ENCODE results near the gene HMX1.

HMX1 gene

GRCh38 chr4:8856835-8857621, 14.6 kb downstream of the HMX1 start:
- DNase-seq (ENCODE audit: low read depth in 2 of 2): no peak

DNA sequence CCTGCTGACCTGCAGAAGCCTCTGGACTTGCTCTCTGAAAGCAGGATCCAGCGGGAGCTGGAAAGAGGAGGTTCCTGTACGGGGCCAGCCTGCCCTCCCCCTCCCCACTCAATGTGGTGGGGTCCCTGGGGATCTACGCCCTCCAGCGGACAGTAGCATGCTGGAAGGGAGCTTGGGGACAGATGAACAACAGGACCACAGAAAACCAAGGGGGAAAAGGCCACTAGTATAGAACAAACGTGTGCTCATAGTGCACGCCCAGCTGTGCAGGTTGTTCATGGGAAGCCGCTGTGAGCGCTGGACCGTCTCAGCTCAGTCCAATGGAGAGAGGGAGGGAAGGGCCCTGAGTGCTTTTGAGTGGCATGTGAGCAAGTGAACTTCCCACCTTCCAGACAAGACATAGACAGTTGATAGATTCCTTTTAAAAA, 15.8 kb downstream of the HMX1 start:
- DNase-seq (ENCODE audit: low read depth in 2 of 2): no peak

DNA sequence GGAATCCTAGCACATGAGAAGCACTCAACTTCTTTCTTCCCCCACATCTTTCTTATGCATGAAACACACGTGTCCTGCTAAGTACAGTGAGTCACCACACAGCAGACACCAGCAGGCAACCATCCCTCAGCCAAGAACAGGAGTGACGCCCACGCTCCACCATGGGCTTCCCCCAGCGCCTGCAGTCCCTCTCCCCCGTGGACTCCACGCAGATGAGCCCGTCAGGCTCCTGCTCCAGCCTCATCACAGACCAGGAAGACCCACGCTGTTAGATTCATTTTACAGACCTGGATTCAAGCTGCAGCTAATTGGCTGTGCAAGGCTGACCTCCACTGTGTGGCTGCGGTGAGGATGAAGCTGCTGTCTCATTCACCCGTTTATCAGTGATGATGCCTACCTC, 16.7 kb downstream of the HMX1 start:
- no peak for DNase-seq (ENCODE audit: low read depth in 2 of 2)

DNA sequence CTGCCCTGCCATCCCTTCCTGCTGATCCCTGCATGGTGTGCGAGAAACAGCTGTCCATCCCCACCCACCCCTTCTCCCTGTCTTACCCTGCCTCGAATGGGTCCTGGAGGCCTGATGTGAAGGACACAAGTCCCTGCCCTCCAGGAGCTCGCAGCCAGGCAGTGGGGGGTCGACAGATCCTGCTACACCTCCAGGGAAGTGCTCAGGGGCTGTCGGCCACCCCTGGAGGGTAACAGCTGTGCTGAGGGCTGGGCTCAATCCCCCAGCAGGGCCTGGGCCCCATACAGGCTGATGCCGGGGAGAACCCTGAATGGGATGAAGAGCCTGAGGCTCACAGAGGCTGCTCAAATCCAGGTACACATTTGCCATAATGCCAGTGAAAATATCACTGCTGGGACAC, 17.6 kb downstream of the HMX1 start:
- no peak for DNase-seq (ENCODE audit: low read depth in 2 of 2)

GRCh38 chr4:8853249-8853648, 18.4 kb downstream of the HMX1 start:
- no peak for DNase-seq (ENCODE audit: low read depth in 2 of 2)

GRCh38 chr4:8852118-8852704, 19.4 kb downstream of the HMX1 start:
- no peak for DNase-seq (ENCODE audit: low read depth in 2 of 2)

DNA sequence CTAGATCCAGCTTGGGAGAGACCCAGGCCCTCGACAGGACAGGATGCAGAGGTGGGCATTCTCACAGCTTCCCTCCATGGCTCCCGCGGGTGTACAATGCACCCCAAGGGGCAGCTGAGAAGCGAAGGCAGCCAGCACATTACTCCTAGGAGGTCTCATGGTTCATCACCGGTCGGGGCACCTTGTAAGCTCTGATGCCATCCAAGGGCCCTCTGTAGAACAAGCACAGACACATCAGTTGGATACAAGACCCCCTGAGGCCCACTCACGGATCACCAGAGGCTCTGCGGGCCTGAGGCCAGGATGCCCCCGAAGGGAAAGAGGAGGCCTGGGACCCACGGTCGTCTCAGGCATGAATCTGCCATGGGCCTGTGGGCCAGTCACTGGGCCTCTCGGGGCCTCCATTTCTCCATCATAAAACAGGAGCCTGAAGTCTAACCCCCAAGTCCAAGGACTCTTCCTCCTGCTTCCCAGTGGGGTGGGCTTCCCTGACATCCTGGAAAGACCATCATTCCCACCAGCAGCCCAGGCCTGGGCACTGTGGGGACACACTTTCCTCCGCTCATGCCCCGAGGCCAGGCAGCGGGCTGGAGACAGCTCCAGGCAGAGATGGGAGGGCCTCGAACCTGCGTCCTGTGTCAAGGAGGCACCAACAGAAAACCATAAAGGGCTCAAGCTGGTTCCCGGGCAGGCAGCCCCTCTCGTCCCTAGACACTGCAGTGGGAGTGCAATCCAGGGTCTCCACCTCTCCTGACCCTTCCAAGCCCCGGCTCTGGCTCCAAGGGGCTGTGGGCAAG, 20.1 kb downstream of the HMX1 start:
- no peak for DNase-seq (ENCODE audit: low read depth in 2 of 2)

DNA sequence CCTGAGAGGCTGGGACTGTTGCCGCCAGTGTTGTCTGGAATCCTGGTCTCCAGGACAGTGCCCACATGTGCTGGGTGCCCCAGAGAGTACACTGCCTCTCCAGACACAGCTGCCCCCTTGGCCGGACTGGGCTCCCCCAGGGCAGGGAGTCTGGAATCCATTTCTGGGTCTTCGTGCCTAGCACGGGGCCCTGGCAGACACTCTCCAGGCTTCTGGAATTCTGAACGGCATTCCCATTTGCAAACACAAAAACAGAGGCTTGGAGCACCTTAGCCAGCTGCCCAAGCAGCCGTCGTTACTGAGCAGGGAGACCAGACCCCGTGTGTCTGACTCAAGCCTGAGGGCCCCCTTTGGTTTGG, 20.8 kb downstream of the HMX1 start:
- no peak for DNase-seq (ENCODE audit: low read depth in 2 of 2)

GRCh38 chr4:8850074-8850829, 21.4 kb downstream of the HMX1 start:
- no peak for DNase-seq (ENCODE audit: low read depth in 2 of 2)

DNA sequence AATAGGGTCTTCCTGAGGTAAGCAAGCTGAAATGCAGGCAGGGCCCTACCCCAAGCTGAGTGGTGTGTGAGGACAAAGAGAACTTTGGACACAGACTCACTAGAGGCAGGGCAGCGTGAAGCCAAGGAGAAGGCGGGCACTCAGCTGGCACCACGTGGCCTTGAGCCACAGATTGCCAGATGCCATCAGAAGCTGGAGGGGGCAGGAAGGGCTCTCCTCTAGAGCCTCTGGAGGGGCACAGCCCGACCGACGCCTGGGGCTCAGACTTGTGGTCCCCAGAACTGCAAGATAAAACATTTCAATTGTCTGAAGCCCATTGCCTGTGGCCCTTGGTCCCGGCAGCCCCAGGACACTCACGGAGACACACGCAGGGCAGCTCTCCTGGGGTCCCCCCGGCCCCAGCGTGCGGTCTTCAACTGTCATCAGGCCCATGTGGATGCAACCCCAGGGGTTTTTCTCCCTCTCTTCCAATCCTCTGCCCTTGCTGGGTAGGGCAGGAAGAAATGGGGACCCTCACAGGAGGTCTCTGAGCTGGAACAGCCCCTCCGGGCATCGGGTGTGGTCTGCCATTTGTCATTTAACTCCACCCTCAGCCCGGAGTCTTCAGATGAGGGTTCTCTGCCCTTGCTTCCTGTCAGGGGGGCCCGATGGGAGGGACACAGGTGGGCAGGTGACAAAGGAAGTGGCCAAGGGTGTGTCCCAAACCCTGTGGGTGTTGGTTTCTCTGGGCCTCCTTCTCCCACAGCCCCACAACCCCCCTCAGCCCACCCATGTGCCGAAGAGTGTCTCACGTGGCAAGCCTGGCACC, 22.2 kb downstream of the HMX1 start:
- DNase-seq (ENCODE audit: low read depth in 2 of 2): no peak

DNA sequence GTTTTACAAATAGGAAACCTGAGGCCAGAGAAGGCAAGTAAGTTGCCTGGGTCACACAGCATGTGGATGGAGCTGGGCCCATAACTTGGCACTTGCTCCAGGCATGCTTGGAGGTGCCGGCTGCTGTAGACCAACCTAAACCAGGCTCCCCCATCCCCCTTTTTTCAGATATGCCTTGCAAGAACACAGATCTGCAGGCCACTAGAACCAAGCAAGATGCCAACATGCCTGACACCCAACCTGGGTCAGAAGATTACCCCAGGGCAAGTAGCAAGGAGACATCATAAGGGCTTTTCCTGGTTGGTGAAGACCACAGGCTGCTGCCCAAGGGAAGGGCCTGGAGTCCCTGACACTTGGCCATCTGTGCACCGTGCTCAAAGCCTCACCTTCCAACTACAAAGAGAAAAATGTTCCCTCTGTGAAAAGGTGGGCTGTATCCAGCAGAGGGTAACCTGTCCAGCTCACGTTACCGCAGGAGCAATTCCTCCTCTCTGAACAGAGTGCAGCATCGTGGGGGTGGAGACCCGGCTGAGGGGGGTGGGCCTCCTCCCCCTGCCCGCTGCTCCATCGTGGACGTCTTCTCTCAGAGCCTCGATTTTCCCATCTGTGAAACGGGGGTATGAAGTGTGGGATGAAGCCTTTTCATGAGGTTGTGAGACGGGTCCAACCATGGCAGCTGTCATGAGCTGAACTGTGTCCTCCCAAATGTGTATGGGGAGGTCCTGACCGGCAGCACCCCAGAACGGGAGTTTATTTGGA, 23.0 kb downstream of the HMX1 start:
- no peak for DNase-seq (ENCODE audit: low read depth in 2 of 2)

DNA sequence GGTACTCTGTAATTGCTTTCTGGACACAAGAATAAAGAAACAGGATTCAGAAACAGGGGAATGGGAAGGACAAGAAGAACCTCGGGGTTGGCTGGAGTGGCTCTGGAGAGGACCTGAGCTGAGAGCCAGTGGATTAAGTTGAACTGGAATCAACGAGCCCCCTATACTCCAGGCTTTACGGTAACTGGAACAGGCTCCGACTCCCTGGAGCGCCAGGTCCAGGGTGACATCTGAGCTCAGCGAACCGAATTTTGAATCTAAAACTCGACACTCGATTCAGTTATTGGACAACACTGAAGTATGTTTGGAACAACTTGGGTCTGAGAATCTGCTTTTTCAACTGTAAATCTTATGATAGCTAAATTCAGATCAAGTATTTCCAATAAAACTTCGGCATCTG, 23.9 kb downstream of the HMX1 start:
- DNase-seq (ENCODE audit: low read depth in 2 of 2): no peak

GRCh38 chr4:8847331-8847730, 24.3 kb downstream of the HMX1 start:
- DNase-seq (ENCODE audit: low read depth in 2 of 2): no peak

- DNase-seq (ENCODE audit: low read depth in 2 of 2): no peak
Measured at GRCh38 chr4:8846826-8847225, 24.8 kb downstream of the HMX1 start.

GRCh38 chr4:8846046-8846720, 25.5 kb downstream of the HMX1 start:
- no peak for DNase-seq (ENCODE audit: low read depth in 2 of 2)

GRCh38 chr4:8844976-8845690, 26.5 kb downstream of the HMX1 start:
- DNase-seq (ENCODE audit: low read depth in 2 of 2): no peak

DNA sequence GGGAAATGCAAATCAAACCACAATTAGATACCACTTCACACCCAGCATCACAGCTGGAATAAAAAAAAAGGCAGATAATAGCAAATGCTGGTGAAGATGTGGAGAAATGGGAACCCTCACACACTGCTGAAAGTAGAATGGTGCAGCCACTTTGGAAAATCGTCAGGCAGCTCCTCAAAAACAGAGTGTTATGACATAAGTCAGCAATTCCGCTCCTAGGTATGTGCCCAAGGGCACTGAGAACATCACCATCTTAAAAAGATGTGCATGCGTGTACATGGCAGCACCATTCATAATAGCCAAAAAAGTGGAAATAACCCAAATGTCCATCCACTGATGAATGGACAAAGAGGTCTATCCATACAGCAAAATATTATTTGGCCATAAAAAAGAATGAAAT, 28.0 kb downstream of the HMX1 start:
- no peak for DNase-seq (ENCODE audit: low read depth in 2 of 2)

GRCh38 chr4:8842614-8843013, 29.0 kb downstream of the HMX1 start:
- DNase-seq (ENCODE audit: low read depth in 2 of 2): no peak

- DNase-seq (ENCODE audit: low read depth in 2 of 2): no peak
Measured at GRCh38 chr4:8841678-8842268, 29.9 kb downstream of the HMX1 start.
